Nephron progenitor cell (in vitro differentiated cells): Measurements from ENCODE around the gene GFY.

Source experiments
- DNase-seq: peaks from one replicate; pipeline ENCODE4 v3.0.0; 2021
- H3K27ac Mint-ChIP-seq: 2 replicates; pipeline ENCODE4 v1.8.0; 2021; ENCODE audit warnings: mild to moderate bottlenecking, moderate library complexity, mixed read lengths
- H3K27me3 Mint-ChIP-seq: 2 replicates; pipeline ENCODE4 v1.8.0; 2021; ENCODE audit warnings: mild to moderate bottlenecking, low read depth, mixed read lengths; ENCODE audit not compliant: poor library complexity
- H3K36me3 Mint-ChIP-seq: 2 replicates; pipeline ENCODE4 v1.8.0; 2021; ENCODE audit warnings: low read depth, mixed read lengths
- H3K4me1 Mint-ChIP-seq: 2 replicates; pipeline ENCODE4 v1.8.0; 2021; ENCODE audit warnings: mixed read lengths
- H3K4me3 Mint-ChIP-seq: 2 replicates; pipeline ENCODE4 v1.8.0; 2021; ENCODE audit warnings: mild to moderate bottlenecking, moderate library complexity, mixed read lengths
- H3K9me3 Mint-ChIP-seq: 2 replicates; pipeline ENCODE4 v1.8.0; 2021; ENCODE audit warnings: mild to moderate bottlenecking, moderate library complexity, mixed read lengths
- CTCF ChIP-seq: fragments of 200-600 bp; sonication (generic); IDR thresholded peaks from 2 replicates; pipeline ENCODE4 v1.5.0; 2021; ENCODE audit warnings: antibody characterized with exemption

Gene GFY

GRCh38 chr19:49393881-49394280 lies 31.3 kb upstream of the GFY start:
- no peak overlapping the region for H3K4me3 Mint-ChIP-seq
- no peaks in the 10 kb centered on the region for H3K9me3 Mint-ChIP-seq
- H3K27me3 Mint-ChIP-seq, result peaks cover 17% of the 10 kb centered on the region

GRCh38 chr19:49395581-49396407 lies 29.4 kb upstream of the GFY start:
- DNase-seq, result no peak
- no peaks in the 10 kb centered on the region for H3K9me3 Mint-ChIP-seq
- H3K4me1 Mint-ChIP-seq, result peaks cover 47% of the 10 kb centered on the region
- TF ChIP-seq CTCF, result no peak
- peak overlapping the region; percentile 29 for H3K27ac Mint-ChIP-seq
- no peaks in the 10 kb centered on the region for H3K36me3 Mint-ChIP-seq
- no peak overlapping the region for H3K4me3 Mint-ChIP-seq
- peaks cover 12% of the 10 kb centered on the region for H3K27me3 Mint-ChIP-seq

More at GRCh38 chr19:49393881-49394280, 31.3 kb upstream of the GFY start:
- TF ChIP-seq CTCF, result no peak
- H3K4me1 Mint-ChIP-seq, result peaks cover 44% of the 10 kb centered on the region
- no peak overlapping the region for H3K27ac Mint-ChIP-seq
- DNase-seq, result no peak
- no peaks in the 10 kb centered on the region for H3K36me3 Mint-ChIP-seq

- Mint-ChIP-seq H3K27me3 (peaks cover 11% of the 10 kb centered on the region), H3K9me3 (no peaks in the 10 kb centered on the region), H3K4me3 (no peak overlapping the region), H3K4me1 (peaks cover 50% of the 10 kb centered on the region), H3K36me3 (no peaks in the 10 kb centered on the region), H3K27ac (no peak overlapping the region)
- DNase-seq, result no peak
- TF ChIP-seq CTCF, result no peak
Measured at GRCh38 chr19:49396738-49397505, 28.3 kb upstream of the GFY start.

GRCh38 chr19:49398001-49398615 lies 27.1 kb upstream of the GFY start:
- no peak for DNase-seq
- Mint-ChIP-seq H3K4me1 (peaks cover 53% of the 10 kb centered on the region), H3K27me3 (peaks cover 9% of the 10 kb centered on the region), H3K4me3 (peak overlapping the region; percentile 8), H3K27ac (peak overlapping the region; percentile 96), H3K36me3 (no peaks in the 10 kb centered on the region), H3K9me3 (no peaks in the 10 kb centered on the region)
- no peak for TF ChIP-seq CTCF

GRCh38 chr19:49398931-49399330 lies 26.3 kb upstream of the GFY start:
- no peaks in the 10 kb centered on the region for H3K36me3 Mint-ChIP-seq
- H3K9me3 Mint-ChIP-seq, result no peaks in the 10 kb centered on the region
- no peak for DNase-seq
- peaks cover 11% of the 10 kb centered on the region for H3K27me3 Mint-ChIP-seq
- peak overlapping the region; percentile 22 for H3K27ac Mint-ChIP-seq
- peaks cover 62% of the 10 kb centered on the region for H3K4me1 Mint-ChIP-seq
- no peak for TF ChIP-seq CTCF
- H3K4me3 Mint-ChIP-seq, result peak overlapping the region; percentile 1
